GM18909 (cell line): ENCODE results near the gene AMY2A.
"Not testable (repeated sequence)": the region's sequence is repeated elsewhere in the genome, so short reads cannot be mapped to it uniquely, and the experiment has no call there.

Experiments used
- ATAC-seq: cut with Tn5 transposase; IDR thresholded peaks from one replicate; pipeline ENCODE4 v1.9.1; 2021; ENCODE audit warnings: mild to moderate bottlenecking; ENCODE audit not compliant: unreplicated experiment, poor library complexity

Gene AMY2A

GRCh38 chr1:103616994-103617477, at the start of gene AMY2A:
AMY2A (plus strand) TSS chr1:103617427; CDS start chr1:103617441, 14 bp downstream.
- not testable (repeated sequence) for ATAC-seq

GRCh38 chr1:103569493-103569892, 47.7 kb upstream of the AMY2A start:
- no peak for ATAC-seq

- ATAC-seq = not testable (repeated sequence)
These were observed 45.9 kb upstream of the AMY2A start, which contains the start of gene AMY2B for GRCh38 chr1:103571289-103571688. AMY2B (plus strand) TSS chr1:103571589; CDS start chr1:103571603, 14 bp downstream.

- ATAC-seq = no peak
These were observed 41.2 kb upstream of the AMY2A start for GRCh38 chr1:103576065-103576464.

GRCh38 chr1:103576784-103577183, 40.4 kb upstream of the AMY2A start:
- not testable (repeated sequence) for ATAC-seq

- ATAC-seq = no peak
These were observed 34.8 kb upstream of the AMY2A start for GRCh38 chr1:103582464-103582863.

- ATAC-seq = no peak
These were observed 33.3 kb upstream of the AMY2A start for GRCh38 chr1:103583887-103584286.

GRCh38 chr1:103584537-103584936, 32.7 kb upstream of the AMY2A start:
- no peak for ATAC-seq

GRCh38 chr1:103602740-103603139, 14.5 kb upstream of the AMY2A start:
- ATAC-seq = not testable (repeated sequence)

- no peak for ATAC-seq
These were observed 865 bp upstream of the AMY2A start for GRCh38 chr1:103616362-103616761.

GRCh38 chr1:103627436-103627835, 10.2 kb downstream of the AMY2A start:
- not testable (repeated sequence) for ATAC-seq

- not testable (repeated sequence) for ATAC-seq
These were observed 24.0 kb downstream of the AMY2A start for GRCh38 chr1:103641194-103641593.

- not testable (repeated sequence) for ATAC-seq
These were observed 26.7 kb downstream of the AMY2A start for GRCh38 chr1:103643908-103644307.

GRCh38 chr1:103650305-103650704, 33.1 kb downstream of the AMY2A start:
- not testable (repeated sequence) for ATAC-seq

GRCh38 chr1:103650889-103651288, 33.7 kb downstream of the AMY2A start:
- ATAC-seq = not testable (repeated sequence)

- not testable (repeated sequence) for ATAC-seq
These were observed 36.9 kb downstream of the AMY2A start for GRCh38 chr1:103654133-103654532.

- not testable (repeated sequence) for ATAC-seq
These were observed 38.2 kb downstream of the AMY2A start, which contains the start of gene AMY1A for GRCh38 chr1:103655460-103655859. AMY1A (plus strand) TSS chr1:103655760; CDS start chr1:103656331, 571 bp downstream.
